WTC11 (cell line): ENCODE measurements around the gene KLHL14. TPM values are rescaled to one million over a fixed set of nuclear protein-coding genes. Genes with fewer than 3 reads are reported as not detected.
A peak's percentile ranks its signal among the peaks of the same experiment; 100 is the strongest.

Experiments
- ATAC-seq: fragments of 200-7000 bp; cut with Tn5 transposase; 2 replicates; pipeline ENCODE4 v1.10.0; 2021; ENCODE audit warnings: mild to moderate bottlenecking, moderate library complexity
- CTCF ChIA-PET: fragments of 300-600 bp; sonication (Branson Sonifier 250); formaldehyde crosslinking; loops from one replicate; lab custom pipeline; 2021; ENCODE audit warnings: antibody characterized with exemption; lab: Charles Lee
- POLR2A ChIA-PET: fragments of 350-600 bp; sonication (Branson Sonifier 250); formaldehyde crosslinking; loops from one replicate; lab custom pipeline; 2021; ENCODE audit warnings: antibody characterized with exemption; lab: Charles Lee
- DNase-seq: peaks from one replicate; pipeline ENCODE4 v3.0.0; 2021; ENCODE audit warnings: low spot score
- H3K27ac Mint-ChIP-seq: 2 replicates; pipeline ENCODE4 v1.8.0; 2021; ENCODE audit warnings: mixed read lengths
- H3K27me3 Mint-ChIP-seq: 2 replicates; pipeline ENCODE4 v1.8.0; 2021; ENCODE audit warnings: low read depth, mild to moderate bottlenecking, moderate library complexity, mixed read lengths
- H3K36me3 Mint-ChIP-seq: 2 replicates; pipeline ENCODE4 v1.8.0; 2021; ENCODE audit warnings: mixed read lengths
- H3K4me1 Mint-ChIP-seq: 2 replicates; pipeline ENCODE4 v1.8.0; 2022; ENCODE audit warnings: mixed read lengths
- H3K4me3 Mint-ChIP-seq: 2 replicates; pipeline ENCODE4 v1.8.0; 2021; ENCODE audit warnings: mild to moderate bottlenecking, moderate library complexity, mixed read lengths
- H3K9me3 Mint-ChIP-seq: 2 replicates; pipeline ENCODE4 v1.8.0; 2021; ENCODE audit warnings: mixed read lengths
- E2F5 ChIP-seq: sonication (generic); formaldehyde crosslinking; IDR thresholded peaks from 2 replicates; pipeline ENCODE4 v1.8.1; 2022; ENCODE audit warnings: mild to moderate bottlenecking, moderate library complexity, missing genetic modification reagents
- ELF4 ChIP-seq: sonication (generic); formaldehyde crosslinking; IDR thresholded peaks from 2 replicates; pipeline ENCODE4 v1.8.1; 2022; ENCODE audit warnings: low read depth, mild to moderate bottlenecking, moderate library complexity, missing genetic modification reagents
- FOXP1 ChIP-seq: sonication (generic); formaldehyde crosslinking; IDR thresholded peaks from 2 replicates; pipeline ENCODE4 v1.8.0; 2022; ENCODE audit warnings: missing genetic modification reagents, mild to moderate bottlenecking, moderate library complexity, borderline replicate concordance
- GABPB1 ChIP-seq: sonication (generic); formaldehyde crosslinking; IDR thresholded peaks from 2 replicates; pipeline ENCODE4 v1.8.1; 2023; ENCODE audit warnings: mild to moderate bottlenecking, missing genetic modification reagents
- GRHL2 ChIP-seq: fragments of 250-450 bp; sonication (Bioruptor Pico); IDR thresholded peaks from 2 replicates; pipeline ENCODE4 v1.8.0; 2022; ENCODE audit warnings: mild to moderate bottlenecking, moderate library complexity; ENCODE audit not compliant: insufficient replicate concordance, severe bottlenecking
- IRF1 ChIP-seq: sonication (generic); formaldehyde crosslinking; IDR thresholded peaks from 2 replicates; pipeline ENCODE4 v1.8.0; 2023; ENCODE audit warnings: missing genetic modification reagents
- JAZF1 ChIP-seq: fragments of 250-450 bp; sonication (Bioruptor Pico); IDR thresholded peaks from 2 replicates; pipeline ENCODE4 v1.9.0; 2021; ENCODE audit warnings: moderate library complexity, mild to moderate bottlenecking, inconsistent platforms
- MYBL2 ChIP-seq: sonication (generic); formaldehyde crosslinking; IDR thresholded peaks from 2 replicates; pipeline ENCODE4 v1.8.1; 2023; ENCODE audit warnings: mild to moderate bottlenecking, moderate library complexity, missing genetic modification reagents
- ZNF121 ChIP-seq: sonication (generic); formaldehyde crosslinking; IDR thresholded peaks from 2 replicates; pipeline ENCODE4 v1.8.0; 2023; ENCODE audit warnings: missing genetic modification reagents
- ZNF219 ChIP-seq: sonication (generic); formaldehyde crosslinking; IDR thresholded peaks from 2 replicates; pipeline ENCODE4 v1.8.0; 2023; ENCODE audit warnings: missing genetic modification reagents, mild to moderate bottlenecking, borderline replicate concordance
- ZNF416 ChIP-seq: fragments of 250-450 bp; sonication (Bioruptor Pico); IDR thresholded peaks from 2 replicates; pipeline ENCODE4 v1.9.0; 2021; ENCODE audit warnings: mild to moderate bottlenecking, inconsistent platforms
- total RNA-seq: library from RNA; stranded (reverse); gene quantifications from 3 replicates; pipeline ENCODE4 v1.2.3, GENCODE V29; 2021
- TF ChIP-seq, protein P1 (sequence below): sonication (generic); formaldehyde crosslinking; IDR thresholded peaks from 2 replicates; pipeline ENCODE4 v1.8.1; 2022; ENCODE audit warnings: mild to moderate bottlenecking, missing genetic modification reagents, moderate library complexity, borderline replicate concordance
- TF ChIP-seq, protein P2 (sequence below): sonication (generic); formaldehyde crosslinking; conservative IDR thresholded peaks from 2 replicates; pipeline ENCODE4 v1.8.1; 2023; ENCODE audit warnings: mild to moderate bottlenecking, low read depth, missing genetic modification reagents, moderate library complexity
- TF ChIP-seq, protein P3 (sequence below): fragments of 200-600 bp; IDR thresholded peaks from 2 replicates; pipeline ENCODE4 v1.8.0; 2022; ENCODE audit warnings: antibody characterized with exemption
- TF ChIP-seq, protein P4 (sequence below): sonication (generic); formaldehyde crosslinking; IDR thresholded peaks from 2 replicates; pipeline ENCODE4 v1.8.0; 2022; ENCODE audit warnings: missing genetic modification reagents
- TF ChIP-seq, protein P5 (sequence below): sonication (generic); formaldehyde crosslinking; IDR thresholded peaks from 2 replicates; pipeline ENCODE4 v1.8.1; 2023; ENCODE audit warnings: mild to moderate bottlenecking, missing genetic modification reagents, moderate library complexity

Gene KLHL14
- total RNA-seq, 1 experiment from 2014 or later, result 4.3 TPM

- H3K27me3 Mint-ChIP-seq, result peaks cover 51% of the 10 kb centered on the region
- CTCF ChIA-PET, result interaction anchor here (0.8 to 1.6 kb wide), 4 partner anchors 22 to 150 kb away, joined by 3 to 4 read pairs (median 3); no protein-coding TSS in a partner anchor
- no peaks in the 10 kb centered on the region for H3K36me3 Mint-ChIP-seq
- H3K27ac Mint-ChIP-seq, result no peak overlapping the region
- 0 out of 2 replicates have a peak, but pooled peaks cover 4% of the 10 kb centered on the region for H3K9me3 Mint-ChIP-seq
- H3K4me1 Mint-ChIP-seq, result peaks cover 50% of the 10 kb centered on the region
- H3K4me3 Mint-ChIP-seq, result peak overlapping the region; percentile 70
- no peak for DNase-seq
- TF ChIP-seq MYBL2 (CRISPR knock-in tag) (no peak), GABPB1 (no peak), ZNF121 (CRISPR knock-in tag) (no peak), IRF1 (CRISPR knock-in tag) (no peak), ZNF416 (CRISPR knock-in tag) (no peak), E2F5 (CRISPR knock-in tag) (no peak), ELF4 (CRISPR knock-in tag) (no peak), GRHL2 (CRISPR knock-in tag) (no peak)
- TF ChIP-seq, protein P1, sequence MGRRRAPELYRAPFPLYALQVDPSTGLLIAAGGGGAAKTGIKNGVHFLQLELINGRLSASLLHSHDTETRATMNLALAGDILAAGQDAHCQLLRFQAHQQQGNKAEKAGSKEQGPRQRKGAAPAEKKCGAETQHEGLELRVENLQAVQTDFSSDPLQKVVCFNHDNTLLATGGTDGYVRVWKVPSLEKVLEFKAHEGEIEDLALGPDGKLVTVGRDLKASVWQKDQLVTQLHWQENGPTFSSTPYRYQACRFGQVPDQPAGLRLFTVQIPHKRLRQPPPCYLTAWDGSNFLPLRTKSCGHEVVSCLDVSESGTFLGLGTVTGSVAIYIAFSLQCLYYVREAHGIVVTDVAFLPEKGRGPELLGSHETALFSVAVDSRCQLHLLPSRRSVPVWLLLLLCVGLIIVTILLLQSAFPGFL, result no peak
- TF ChIP-seq, protein P2, sequence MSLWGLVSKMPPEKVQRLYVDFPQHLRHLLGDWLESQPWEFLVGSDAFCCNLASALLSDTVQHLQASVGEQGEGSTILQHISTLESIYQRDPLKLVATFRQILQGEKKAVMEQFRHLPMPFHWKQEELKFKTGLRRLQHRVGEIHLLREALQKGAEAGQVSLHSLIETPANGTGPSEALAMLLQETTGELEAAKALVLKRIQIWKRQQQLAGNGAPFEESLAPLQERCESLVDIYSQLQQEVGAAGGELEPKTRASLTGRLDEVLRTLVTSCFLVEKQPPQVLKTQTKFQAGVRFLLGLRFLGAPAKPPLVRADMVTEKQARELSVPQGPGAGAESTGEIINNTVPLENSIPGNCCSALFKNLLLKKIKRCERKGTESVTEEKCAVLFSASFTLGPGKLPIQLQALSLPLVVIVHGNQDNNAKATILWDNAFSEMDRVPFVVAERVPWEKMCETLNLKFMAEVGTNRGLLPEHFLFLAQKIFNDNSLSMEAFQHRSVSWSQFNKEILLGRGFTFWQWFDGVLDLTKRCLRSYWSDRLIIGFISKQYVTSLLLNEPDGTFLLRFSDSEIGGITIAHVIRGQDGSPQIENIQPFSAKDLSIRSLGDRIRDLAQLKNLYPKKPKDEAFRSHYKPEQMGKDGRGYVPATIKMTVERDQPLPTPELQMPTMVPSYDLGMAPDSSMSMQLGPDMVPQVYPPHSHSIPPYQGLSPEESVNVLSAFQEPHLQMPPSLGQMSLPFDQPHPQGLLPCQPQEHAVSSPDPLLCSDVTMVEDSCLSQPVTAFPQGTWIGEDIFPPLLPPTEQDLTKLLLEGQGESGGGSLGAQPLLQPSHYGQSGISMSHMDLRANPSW (CRISPR knock-in tag), result no peak
- TF ChIP-seq, protein P3, sequence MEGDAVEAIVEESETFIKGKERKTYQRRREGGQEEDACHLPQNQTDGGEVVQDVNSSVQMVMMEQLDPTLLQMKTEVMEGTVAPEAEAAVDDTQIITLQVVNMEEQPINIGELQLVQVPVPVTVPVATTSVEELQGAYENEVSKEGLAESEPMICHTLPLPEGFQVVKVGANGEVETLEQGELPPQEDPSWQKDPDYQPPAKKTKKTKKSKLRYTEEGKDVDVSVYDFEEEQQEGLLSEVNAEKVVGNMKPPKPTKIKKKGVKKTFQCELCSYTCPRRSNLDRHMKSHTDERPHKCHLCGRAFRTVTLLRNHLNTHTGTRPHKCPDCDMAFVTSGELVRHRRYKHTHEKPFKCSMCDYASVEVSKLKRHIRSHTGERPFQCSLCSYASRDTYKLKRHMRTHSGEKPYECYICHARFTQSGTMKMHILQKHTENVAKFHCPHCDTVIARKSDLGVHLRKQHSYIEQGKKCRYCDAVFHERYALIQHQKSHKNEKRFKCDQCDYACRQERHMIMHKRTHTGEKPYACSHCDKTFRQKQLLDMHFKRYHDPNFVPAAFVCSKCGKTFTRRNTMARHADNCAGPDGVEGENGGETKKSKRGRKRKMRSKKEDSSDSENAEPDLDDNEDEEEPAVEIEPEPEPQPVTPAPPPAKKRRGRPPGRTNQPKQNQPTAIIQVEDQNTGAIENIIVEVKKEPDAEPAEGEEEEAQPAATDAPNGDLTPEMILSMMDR, result no peak
- TF ChIP-seq, all 79 proteins: peak for 0
- ATAC-seq, result no peak
- POLR2A ChIA-PET, result no interaction called here
Observed at GRCh38 chr18:32773382-32773712, 524 bp upstream of the KLHL14 start.

GRCh38 chr18:32771871-32772580 lies 797 bp downstream of the KLHL14 start:
- POLR2A ChIA-PET, result interaction anchor here (0.7 to 1.5 kb wide), 3 partner anchors 18 to 203 kb away, joined by 3 to 4 read pairs (median 3); no protein-coding TSS in a partner anchor
- Mint-ChIP-seq H3K27ac (no peak overlapping the region), H3K27me3 (peaks cover 56% of the 10 kb centered on the region), H3K36me3 (no peaks in the 10 kb centered on the region), H3K4me3 (peak overlapping the region; percentile 93), H3K4me1 (peaks cover 59% of the 10 kb centered on the region), H3K9me3 (0 out of 2 replicates have a peak, but pooled peaks cover 2% of the 10 kb centered on the region)
- CTCF ChIA-PET, result interaction anchor here (1.4 to 3.4 kb wide), 3 partner anchors 11 to 151 kb away, joined by 3 to 12 read pairs (median 4); no protein-coding TSS in a partner anchor
- peak; percentile 19 for ATAC-seq
- DNase-seq, result peak; percentile 62
- TF ChIP-seq, protein P4, sequence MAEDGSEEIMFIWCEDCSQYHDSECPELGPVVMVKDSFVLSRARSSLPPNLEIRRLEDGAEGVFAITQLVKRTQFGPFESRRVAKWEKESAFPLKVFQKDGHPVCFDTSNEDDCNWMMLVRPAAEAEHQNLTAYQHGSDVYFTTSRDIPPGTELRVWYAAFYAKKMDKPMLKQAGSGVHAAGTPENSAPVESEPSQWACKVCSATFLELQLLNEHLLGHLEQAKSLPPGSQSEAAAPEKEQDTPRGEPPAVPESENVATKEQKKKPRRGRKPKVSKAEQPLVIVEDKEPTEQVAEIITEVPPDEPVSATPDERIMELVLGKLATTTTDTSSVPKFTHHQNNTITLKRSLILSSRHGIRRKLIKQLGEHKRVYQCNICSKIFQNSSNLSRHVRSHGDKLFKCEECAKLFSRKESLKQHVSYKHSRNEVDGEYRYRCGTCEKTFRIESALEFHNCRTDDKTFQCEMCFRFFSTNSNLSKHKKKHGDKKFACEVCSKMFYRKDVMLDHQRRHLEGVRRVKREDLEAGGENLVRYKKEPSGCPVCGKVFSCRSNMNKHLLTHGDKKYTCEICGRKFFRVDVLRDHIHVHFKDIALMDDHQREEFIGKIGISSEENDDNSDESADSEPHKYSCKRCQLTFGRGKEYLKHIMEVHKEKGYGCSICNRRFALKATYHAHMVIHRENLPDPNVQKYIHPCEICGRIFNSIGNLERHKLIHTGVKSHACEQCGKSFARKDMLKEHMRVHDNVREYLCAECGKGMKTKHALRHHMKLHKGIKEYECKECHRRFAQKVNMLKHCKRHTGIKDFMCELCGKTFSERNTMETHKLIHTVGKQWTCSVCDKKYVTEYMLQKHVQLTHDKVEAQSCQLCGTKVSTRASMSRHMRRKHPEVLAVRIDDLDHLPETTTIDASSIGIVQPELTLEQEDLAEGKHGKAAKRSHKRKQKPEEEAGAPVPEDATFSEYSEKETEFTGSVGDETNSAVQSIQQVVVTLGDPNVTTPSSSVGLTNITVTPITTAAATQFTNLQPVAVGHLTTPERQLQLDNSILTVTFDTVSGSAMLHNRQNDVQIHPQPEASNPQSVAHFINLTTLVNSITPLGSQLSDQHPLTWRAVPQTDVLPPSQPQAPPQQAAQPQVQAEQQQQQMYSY (CRISPR knock-in tag), result peak; percentile 57; the same call in 1 of the 2 replicates
- TF ChIP-seq ZNF219 (no peak), FOXP1 (CRISPR knock-in tag) (no peak), JAZF1 (CRISPR knock-in tag) (no peak), E2F5 (CRISPR knock-in tag) (no peak)
- TF ChIP-seq, protein P5, sequence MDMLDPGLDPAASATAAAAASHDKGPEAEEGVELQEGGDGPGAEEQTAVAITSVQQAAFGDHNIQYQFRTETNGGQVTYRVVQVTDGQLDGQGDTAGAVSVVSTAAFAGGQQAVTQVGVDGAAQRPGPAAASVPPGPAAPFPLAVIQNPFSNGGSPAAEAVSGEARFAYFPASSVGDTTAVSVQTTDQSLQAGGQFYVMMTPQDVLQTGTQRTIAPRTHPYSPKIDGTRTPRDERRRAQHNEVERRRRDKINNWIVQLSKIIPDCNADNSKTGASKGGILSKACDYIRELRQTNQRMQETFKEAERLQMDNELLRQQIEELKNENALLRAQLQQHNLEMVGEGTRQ (CRISPR knock-in tag), result no peak
- TF ChIP-seq, protein P2 (CRISPR knock-in tag), result no peak
